IMR-90 (cell line): Measurements from ENCODE around the gene ARAP1. TPM values are rescaled to one million over a fixed set of nuclear protein-coding genes. Genes with fewer than 3 reads are reported as not detected.

ENCODE experiments used
- ATAC-seq: fragments of 200-7000 bp; cut with Tn5 transposase; 2 replicates; pipeline ENCODE4 v1.9.1; 2020; ENCODE audit warnings: low read depth, mild to moderate bottlenecking, moderate library complexity
- BruUV-seq: library from RNA; stranded (reverse); fragments of 400-500 nt; replicated peaks from 2 replicates; lab custom pipeline; 2021; lab: Mats Ljungman, UMichigan
- CTCF ChIA-PET: fragments of 300-600 bp; formaldehyde crosslinking; extraction: SDS; loops from one replicate; lab custom pipeline; 2021; ENCODE audit warnings: antibody characterized with exemption; lab: Yijun Ruan, JAX
- POLR2A ChIA-PET: fragments of 300-600 bp; sonication (Branson Sonifier 250); formaldehyde crosslinking; loops from one replicate; lab custom pipeline; 2022; ENCODE audit warnings: antibody characterized with exemption; ENCODE audit not compliant: unreplicated experiment; lab: Charles Lee
- DNase-seq: peaks from one replicate; pipeline ENCODE4 v3.0.0; 2013
- H2AFZ ChIP-seq: replicated peaks from 2 replicates; pipeline ENCODE3; 2013; ENCODE audit warnings: low read length, mild to moderate bottlenecking; ENCODE audit not compliant: poor library complexity
- H2AK5ac ChIP-seq: 2 replicates; pipeline ENCODE4 v1.6.1; 2013; ENCODE audit warnings: low read depth, low read length, inconsistent platforms
- H2AK9ac ChIP-seq: replicated peaks from 2 replicates; pipeline ENCODE3; 2013; ENCODE audit warnings: mild to moderate bottlenecking, low read depth, low read length, moderate library complexity; ENCODE audit not compliant: poor library complexity
- H2BK120ac ChIP-seq: 2 replicates; pipeline ENCODE4 v1.6.1; 2013; ENCODE audit warnings: low read depth, low read length, inconsistent platforms
- H2BK15ac ChIP-seq: 3 replicates; pipeline ENCODE4 v1.6.1; 2013; ENCODE audit warnings: low read depth, low read length, inconsistent platforms
- H2BK20ac ChIP-seq: 2 replicates; pipeline ENCODE4 v1.6.1; 2013; ENCODE audit warnings: low read depth, mild to moderate bottlenecking, inconsistent platforms, low read length, moderate library complexity
- H2BK5ac ChIP-seq: 2 replicates; pipeline ENCODE4 v1.6.1; 2013; ENCODE audit warnings: mild to moderate bottlenecking, low read depth, low read length, inconsistent platforms; ENCODE audit not compliant: poor library complexity, severe bottlenecking
- H3K14ac ChIP-seq: replicated peaks from 2 replicates; pipeline ENCODE4 v1.6.1; 2013; ENCODE audit warnings: low read depth, low read length, inconsistent platforms
- H3K18ac ChIP-seq: 2 replicates; pipeline ENCODE4 v1.6.1; 2013; ENCODE audit warnings: low read depth, low read length, control low read depth
- H3K23ac ChIP-seq: 2 replicates; pipeline ENCODE4 v1.6.1; 2013; ENCODE audit warnings: low read depth, low read length, inconsistent platforms
- H3K27ac ChIP-seq: 2 replicates; pipeline ENCODE4 v1.5.1; 2013; ENCODE audit warnings: mild to moderate bottlenecking, control low read depth, low read length; ENCODE audit not compliant: insufficient read depth
- H3K27me3 ChIP-seq: 2 replicates; pipeline ENCODE4 v1.6.1; 2013; ENCODE audit warnings: low read length; ENCODE audit not compliant: control insufficient read depth, insufficient read depth
- H3K36me3 ChIP-seq: 2 replicates; pipeline ENCODE4 v1.6.1; 2013; ENCODE audit warnings: low read length, mixed read lengths; ENCODE audit not compliant: control insufficient read depth, insufficient read depth
- H3K4ac ChIP-seq: 2 replicates; pipeline ENCODE4 v1.6.1; 2013; ENCODE audit warnings: low read depth, low read length, inconsistent platforms
- H3K4me1 ChIP-seq: 2 replicates; pipeline ENCODE4 v1.6.1; 2013; ENCODE audit warnings: low read length, mixed read lengths; ENCODE audit not compliant: control insufficient read depth, insufficient read depth
- H3K4me2 ChIP-seq: 2 replicates; pipeline ENCODE4 v1.6.1; 2013; ENCODE audit warnings: low read depth, mild to moderate bottlenecking, control low read depth, low read length, moderate library complexity
- H3K4me3 ChIP-seq: 2 replicates; pipeline ENCODE4 v1.5.1; 2013; ENCODE audit warnings: low read depth, mild to moderate bottlenecking, control low read depth, low read length, moderate library complexity; ENCODE audit not compliant: insufficient read depth
- H3K56ac ChIP-seq: 2 replicates; pipeline ENCODE4 v1.6.1; 2013; ENCODE audit warnings: low read length, inconsistent platforms; ENCODE audit not compliant: insufficient read depth; ENCODE audit errors: extremely low read depth
- H3K79me1 ChIP-seq, 2 experiments: 2 replicates each; pipeline ENCODE4 v1.6.1; 2013; ENCODE audit warnings: low read length in 2 of 2, inconsistent platforms in 1 of 2, low read depth in 1 of 2
- H3K9ac ChIP-seq: 2 replicates; pipeline ENCODE4 v1.6.1; 2013; ENCODE audit warnings: low read depth, low read length, control low read depth
- H3K9me1 ChIP-seq: 2 replicates; pipeline ENCODE4 v1.6.1; 2013; ENCODE audit warnings: low read length, inconsistent platforms; ENCODE audit not compliant: insufficient read depth
- H3K9me3 ChIP-seq: 2 replicates; pipeline ENCODE4 v1.6.1; 2013; ENCODE audit warnings: low read length; ENCODE audit not compliant: control insufficient read depth, insufficient read depth
- H4K20me1 ChIP-seq: 2 replicates; pipeline ENCODE4 v1.6.1; 2013; ENCODE audit warnings: low read length, inconsistent platforms; ENCODE audit not compliant: insufficient read depth
- H4K5ac ChIP-seq: 2 replicates; pipeline ENCODE4 v1.6.1; 2013; ENCODE audit warnings: mild to moderate bottlenecking, low read depth, low read length, control low read depth
- H4K8ac ChIP-seq, 2 experiments: 2 replicates each; pipeline ENCODE4 v1.6.1; 2013; ENCODE audit warnings: low read depth in 2 of 2, low read length in 2 of 2, control low read depth in 1 of 2, inconsistent platforms in 1 of 2
- H4K91ac ChIP-seq: 2 replicates; pipeline ENCODE4 v1.6.1; 2013; ENCODE audit warnings: low read depth, low read length, inconsistent platforms; ENCODE audit not compliant: insufficient read depth
- BHLHE40 ChIP-seq: fragments of 150-350 bp; IDR thresholded peaks from 2 replicates; pipeline ENCODE4 v1.6.1; 2016; ENCODE audit warnings: mild to moderate bottlenecking, low read depth, low read length
- CEBPB ChIP-seq: IDR thresholded peaks from 2 replicates; pipeline ENCODE4 v1.6.1; 2012; ENCODE audit warnings: low read depth, low read length, improper control_type of control experiment
- CHD1 ChIP-seq: IDR thresholded peaks from 2 replicates; pipeline ENCODE4 v1.6.1; 2012; ENCODE audit warnings: low read depth, low read length, improper control_type of control experiment
- CTCF ChIP-seq: conservative IDR thresholded peaks from 2 replicates; pipeline ENCODE4 v1.5.1; 2012; ENCODE audit warnings: mild to moderate bottlenecking, low read depth, low read length, improper control_type of control experiment
- FOS ChIP-seq: fragments of 150-350 bp; IDR thresholded peaks from 2 replicates; pipeline ENCODE4 v1.6.1; 2016; ENCODE audit warnings: low read depth, low read length
- MAFK ChIP-seq: IDR thresholded peaks from 2 replicates; pipeline ENCODE4 v1.6.1; 2012; ENCODE audit warnings: low read depth, low read length, improper control_type of control experiment
- MXI1 ChIP-seq: IDR thresholded peaks from 2 replicates; pipeline ENCODE4 v1.6.1; 2012; ENCODE audit warnings: low read depth, mild to moderate bottlenecking, low read length, moderate library complexity, borderline replicate concordance
- NFE2L2 ChIP-seq: fragments of 150-350 bp; IDR thresholded peaks from 2 replicates; pipeline ENCODE4 v1.6.1; 2016; ENCODE audit warnings: low read depth, mild to moderate bottlenecking, low read length
- POLR2A ChIP-seq: IDR thresholded peaks from 2 replicates; pipeline ENCODE4 v1.6.1; 2012; ENCODE audit warnings: mild to moderate bottlenecking, low read depth, low read length
- RAD21 ChIP-seq: IDR thresholded peaks from 2 replicates; pipeline ENCODE4 v1.6.1; 2012; ENCODE audit warnings: low read length, improper control_type of control experiment
- RCOR1 ChIP-seq: IDR thresholded peaks from 2 replicates; pipeline ENCODE4 v1.6.1; 2012; ENCODE audit warnings: mild to moderate bottlenecking, low read length, improper control_type of control experiment; ENCODE audit not compliant: insufficient replicate concordance
- RFX5 ChIP-seq: IDR thresholded peaks from 2 replicates; pipeline ENCODE4 v1.8.0; 2012; ENCODE audit warnings: low read depth, mild to moderate bottlenecking, low read length, moderate library complexity
- SMC3 ChIP-seq: fragments of 150-350 bp; IDR thresholded peaks from 2 replicates; pipeline ENCODE4 v1.6.1; 2016; ENCODE audit warnings: low read depth, mild to moderate bottlenecking, antibody characterized with exemption, low read length, moderate library complexity
- WGBS, 2 experiments: methylation state at CpG; one replicate each; pipeline versions ENCODE4 v1.1.5 to v1.1.7; 2013; ENCODE audit warnings: missing lambda C conversion rate in 2 of 2; ENCODE audit not compliant: insufficient read length in 1 of 2; ENCODE audit errors: extremely low coverage in 2 of 2; 5-methylcytosine and 5-hydroxymethylcytosine counted together
- dilution Hi-C: fragments of 300-500 bp; cut with HindIII; formaldehyde crosslinking; loops from one replicate; pipeline ENCODE4 v1.14.3; 2018; ENCODE audit warnings: low sequenced_read_pairs; ENCODE audit not compliant: unreplicated experiment
- in situ Hi-C: fragments of 300-500 bp; cut with MboI; formaldehyde crosslinking; loops from 3 replicates; pipeline ENCODE4 v1.14.3; 2019; ENCODE audit warnings: low sequenced_read_pairs, inconsistent platforms, mixed read lengths
- intact Hi-C: fragments of 100-400 bp; cut with micrococcal nuclease; formaldehyde crosslinking; loops from 2 replicates; pipeline ENCODE4 v1.10.0; 2022
- polyA plus RNA-seq, 3 experiments: library from polyadenylated mRNA; depleted of rRNA; stranded (reverse); fragments of >200 nt; gene quantifications; 2 replicates each; pipeline ENCODE4 v1.2.3, GENCODE V29; 2012; ENCODE audit warnings: low replicate concordance in 1 of 3
- total RNA-seq: library from RNA; depleted of rRNA; stranded (reverse); fragments of >200 nt; gene quantifications from 2 replicates; pipeline ENCODE4 v1.2.3, GENCODE V29; 2012
- TF ChIP-seq, protein P1 (sequence below): fragments of 150-350 bp; IDR thresholded peaks from 2 replicates; pipeline ENCODE4 v1.6.1; 2017; ENCODE audit warnings: mild to moderate bottlenecking, antibody characterized with exemption, low read length, low read depth

Gene ARAP1
- total and polyA plus RNA-seq, 2 of the 4 experiments (the other 2 are of a cell fraction): 37.6 to 63.1 TPM

DNA sequence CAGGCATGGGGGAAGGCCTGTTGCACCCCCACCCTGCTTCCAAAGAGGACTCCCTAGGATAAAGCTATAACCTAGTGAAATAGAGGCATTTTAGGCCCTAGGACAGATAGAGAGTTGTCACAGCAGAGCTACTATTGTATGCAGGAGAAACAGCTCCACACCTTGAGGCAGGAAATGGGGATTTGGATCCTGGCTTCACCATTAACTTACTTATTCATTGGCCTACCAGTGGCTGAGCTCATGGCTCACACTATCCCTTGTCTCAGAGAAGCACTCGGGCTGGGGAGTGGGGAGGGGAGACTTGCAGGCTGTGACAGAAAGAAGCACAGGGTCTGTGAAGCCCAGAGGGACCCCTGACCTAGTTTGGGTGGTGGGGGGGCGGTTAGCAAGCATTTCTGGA is 77.0 kb downstream of the ARAP1 start:
- H2BK5ac ChIP-seq: no peak overlapping the region
- H3K27me3 ChIP-seq: peaks cover 80% of the 10 kb centered on the region
- no peak overlapping the region for H3K4me3 ChIP-seq
- H4K91ac ChIP-seq: no peak overlapping the region
- H3K9me1 ChIP-seq: no peaks in the 10 kb centered on the region
- H3K4me2 ChIP-seq: no peak overlapping the region
- no peak overlapping the region for H3K27ac ChIP-seq
- no peak overlapping the region for H3K56ac ChIP-seq
- H3K79me1 ChIP-seq: no peaks in the 10 kb centered on the region
- no peak overlapping the region for H3K4ac ChIP-seq
- no peak overlapping the region for H3K18ac ChIP-seq
- no peaks in the 10 kb centered on the region for H3K9me3 ChIP-seq
- dilution Hi-C loops: no loop called here
- no peak for DNase-seq
- BruUV-seq: no TSS peak
- no peaks in the 10 kb centered on the region for H3K36me3 ChIP-seq
- peaks cover 15% of the 10 kb centered on the region for H4K20me1 ChIP-seq
- no peak overlapping the region for H2BK20ac ChIP-seq
- H4K5ac ChIP-seq: no peak overlapping the region
- H2BK120ac ChIP-seq: no peak overlapping the region
- no peak overlapping the region for H4K8ac ChIP-seq
- H2BK15ac ChIP-seq: no peak overlapping the region
- no peak overlapping the region for H3K9ac ChIP-seq
- ChIA-PET CTCF (no interaction called here), POLR2A (interaction anchor here (0.6 kb wide), 1 partner anchor 199 kb away, joined by 10 read pairs; no protein-coding TSS in a partner anchor)
- H2AK9ac ChIP-seq: no peak overlapping the region
- intact Hi-C loops: no loop called here
- in situ Hi-C loops: no loop called here
- ATAC-seq: no peak
- H3K4me1 ChIP-seq: no peaks in the 10 kb centered on the region
- H3K23ac ChIP-seq: no peak overlapping the region
- H2AK5ac ChIP-seq: no peak overlapping the region
- WGBS, 2 experiments: no CpG with 5 or more reads among the region's 2 CpGs
- H2AFZ ChIP-seq: no peak overlapping the region
- TF ChIP-seq MXI1 (no peak), CTCF (no peak), MAFK (no peak), SMC3 (no peak), RFX5 (no peak), NFE2L2 (no peak), BHLHE40 (no peak), RAD21 (no peak), RCOR1 (no peak), POLR2A (no peak), FOS (no peak), CEBPB (no peak), CHD1 (no peak)
- TF ChIP-seq, protein P1, sequence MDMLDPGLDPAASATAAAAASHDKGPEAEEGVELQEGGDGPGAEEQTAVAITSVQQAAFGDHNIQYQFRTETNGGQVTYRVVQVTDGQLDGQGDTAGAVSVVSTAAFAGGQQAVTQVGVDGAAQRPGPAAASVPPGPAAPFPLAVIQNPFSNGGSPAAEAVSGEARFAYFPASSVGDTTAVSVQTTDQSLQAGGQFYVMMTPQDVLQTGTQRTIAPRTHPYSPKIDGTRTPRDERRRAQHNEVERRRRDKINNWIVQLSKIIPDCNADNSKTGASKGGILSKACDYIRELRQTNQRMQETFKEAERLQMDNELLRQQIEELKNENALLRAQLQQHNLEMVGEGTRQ: no peak
- H3K14ac ChIP-seq: no peak overlapping the region
